Measurements from ENCODE around the gene ALKBH5.
A peak's percentile ranks its signal among the peaks of the same experiment; 100 is the strongest.

The ALKBH5 gene

GRCh38 chr17:18248300-18248731, 64.7 kb downstream of the ALKBH5 start:
- TF ChIP-seq CTCF (IDR thresholded peaks at IDR 0.05; ENCODE audit: low read length, missing control alignments) = peak; percentile 77
- no peak overlapping the region for H3K4me3 ChIP-seq (replicated peaks; ENCODE audit: low read depth, low read length)
- peak; percentile 81 for DNase-seq (ENCODE audit: low read depth)

GRCh38 chr17:18248811-18249210, 65.2 kb downstream of the ALKBH5 start:
- TF ChIP-seq CTCF (IDR thresholded peaks at IDR 0.05; ENCODE audit: low read length, missing control alignments) = no peak
- DNase-seq (ENCODE audit: low read depth) = no peak
- no peak overlapping the region for H3K4me3 ChIP-seq (replicated peaks; ENCODE audit: low read depth, low read length)

GRCh38 chr17:18250259-18250658, 66.6 kb downstream of the ALKBH5 start:
- DNase-seq (ENCODE audit: low read depth) = no peak

GRCh38 chr17:18250708-18251107, 67.1 kb downstream of the ALKBH5 start:
- no peak for TF ChIP-seq CTCF (IDR thresholded peaks at IDR 0.05; ENCODE audit: low read length, missing control alignments)
- no peak overlapping the region for H3K4me3 ChIP-seq (replicated peaks; ENCODE audit: low read depth, low read length)
- no peak for DNase-seq (ENCODE audit: low read depth)

More at GRCh38 chr17:18250259-18250658, 66.6 kb downstream of the ALKBH5 start:
- H3K4me3 ChIP-seq (replicated peaks; ENCODE audit: low read depth, low read length) = no peak overlapping the region
- TF ChIP-seq CTCF (IDR thresholded peaks at IDR 0.05; ENCODE audit: low read length, missing control alignments) = no peak

- no peak overlapping the region for H3K4me3 ChIP-seq (replicated peaks; ENCODE audit: low read depth, low read length)
- TF ChIP-seq CTCF (IDR thresholded peaks at IDR 0.05; ENCODE audit: low read length, missing control alignments) = no peak
- DNase-seq (ENCODE audit: low read depth) = no peak
Observed at GRCh38 chr17:18251204-18251603, 67.6 kb downstream of the ALKBH5 start.

GRCh38 chr17:18252160-18252559, 68.5 kb downstream of the ALKBH5 start:
- no peak overlapping the region for H3K4me3 ChIP-seq (replicated peaks; ENCODE audit: low read depth, low read length)
- DNase-seq (ENCODE audit: low read depth) = no peak
- no peak for TF ChIP-seq CTCF (IDR thresholded peaks at IDR 0.05; ENCODE audit: low read length, missing control alignments)

- no peak for TF ChIP-seq CTCF (IDR thresholded peaks at IDR 0.05; ENCODE audit: low read length, missing control alignments)
- no peak for DNase-seq (ENCODE audit: low read depth)
- H3K4me3 ChIP-seq (replicated peaks; ENCODE audit: low read depth, low read length) = no peak overlapping the region
Observed at GRCh38 chr17:18253187-18253884, 69.7 kb downstream of the ALKBH5 start.

All from fibroblast of pulmonary artery (primary cell).